Gastrocnemius medialis (tissue), 4 donors: ENCODE measurements around the gene TMEM185A. TPM values are rescaled to one million over a fixed set of nuclear protein-coding genes. Genes with fewer than 3 reads are reported as not detected.

ENCODE experiments used
- ATAC-seq, 2 donors: fragments of 150-250 bp; one replicate each; pipeline ENCODE4 v1.9.1; 2016
- DNase-seq, 2 donors: peaks; one replicate each; pipeline ENCODE4 v3.0.0-alpha.2; 2019
- H3K27ac ChIP-seq, 4 donors: fragments of 200-600 bp; sonication (generic); 1 replicate in 1 of 4; 2 replicates in 3 of 4; pipeline ENCODE4 v1.5.1; 2016 to 2018; ENCODE audit warnings: mild to moderate bottlenecking in 2 of 4, moderate library complexity in 1 of 4
- H3K27me3 ChIP-seq, 3 donors: fragments of 200-600 bp; sonication (generic) in 2 of 3; 1 replicate in 1 of 3; 2 replicates in 2 of 3; pipeline versions ENCODE4 v1.5.1 to v1.6.0; 2016 to 2019; ENCODE audit warnings: mild to moderate bottlenecking in 1 of 3, moderate library complexity in 1 of 3
- H3K36me3 ChIP-seq, 2 donors: fragments of 200-600 bp; sonication (generic) in 1 of 2; one replicate each; pipeline ENCODE4 v1.5.1; 2017 to 2018
- H3K4me1 ChIP-seq, 2 donors: fragments of 200-600 bp; sonication (generic) in 1 of 2; one replicate each; pipeline ENCODE4 v1.5.1; 2016 to 2017; ENCODE audit warnings: mild to moderate bottlenecking in 2 of 2
- H3K4me3 ChIP-seq, 4 donors: fragments of 200-600 bp; sonication (generic) in 3 of 4; 1 replicate in 1 of 4; 2 replicates in 3 of 4; pipeline ENCODE4 v1.5.1; 2016 to 2019; ENCODE audit warnings: mild to moderate bottlenecking in 2 of 4
- H3K9me3 ChIP-seq, 3 donors: fragments of 200-600 bp; sonication (generic) in 2 of 3; 1 replicate in 1 of 3; 2 replicates in 2 of 3; pipeline ENCODE4 v1.5.1; 2016 to 2019
- CTCF ChIP-seq, 5 experiments: fragments of 450-650 bp in 3 of 5; fragments of 200-600 bp in 2 of 5; sonication (generic) in 2 of 5; IDR thresholded peaks in 4 of 5; conservative IDR thresholded peaks in 1 of 5; 1 replicate in 4 of 5; 2 replicates in 1 of 5; pipeline ENCODE4 v1.5.1; 2016 to 2019; ENCODE audit warnings: antibody characterized with exemption in 5 of 5, mild to moderate bottlenecking in 3 of 5, moderate library complexity in 3 of 5
- POLR2A ChIP-seq, 2 donors: fragments of 450-650 bp; IDR thresholded peaks; one replicate each; pipeline ENCODE4 v1.6.1; 2017; ENCODE audit warnings: antibody characterized with exemption in 2 of 2, mild to moderate bottlenecking in 2 of 2, moderate library complexity in 2 of 2
- in situ Hi-C, 4 donors: fragments of 200-750 bp; cut with MboI; loops; one replicate each; pipeline versions ENCODE4 v1.15.0 to v1.8.0; 2017; ENCODE audit warnings: low sequenced_read_pairs in 4 of 4
- intact Hi-C: fragments of 100-400 bp; cut with DNase I; formaldehyde crosslinking; loops from one replicate; pipeline ENCODE4 v1.15.1; 2023; ENCODE audit warnings: low total_unique reads
- total RNA-seq, 4 donors: library from RNA; depleted of rRNA; stranded (reverse); fragments of >200 nt; gene quantifications; one replicate each; pipeline versions ENCODE4 v1.1.0 to v1.2.3, GENCODE V29; 2016

The TMEM185A gene
- total RNA-seq, 4 donors from 2014 or later = 4.4 to 8.5 (median 7.7) TPM

DNA sequence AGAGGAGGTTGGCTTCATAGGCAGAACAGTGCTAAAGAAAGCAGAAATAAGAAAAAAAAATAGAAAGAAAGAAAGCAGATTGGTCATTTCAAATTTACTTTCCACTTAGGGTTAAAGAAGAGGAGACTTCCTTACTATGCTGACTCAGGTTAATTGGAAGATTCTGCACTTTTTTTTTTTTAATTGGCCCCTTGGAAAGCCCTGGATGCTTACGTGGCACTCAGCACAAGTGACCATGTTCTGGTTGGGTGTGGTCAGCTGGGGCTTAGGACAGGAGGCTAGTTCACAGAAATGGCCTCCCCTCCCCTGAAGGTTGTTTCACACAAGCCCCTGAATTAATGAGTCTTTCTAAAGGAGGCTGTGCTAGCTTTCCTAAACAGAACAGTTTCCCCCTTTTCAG, 58.8 kb downstream of the TMEM185A start:
- DNase-seq = no peak
- H3K4me1 ChIP-seq = no peaks in the 10 kb centered on the region
- H3K4me3 ChIP-seq = no peak overlapping the region
- intact Hi-C loops (no loop called here), in situ Hi-C loops (no loop called here)
- no peaks in the 10 kb centered on the region for H3K27me3 ChIP-seq
- H3K9me3 ChIP-seq = no peaks in the 10 kb centered on the region
- no peaks in the 10 kb centered on the region for H3K36me3 ChIP-seq
- H3K27ac ChIP-seq = no peak overlapping the region
- ATAC-seq = no peak
- no peak for TF ChIP-seq CTCF (IDR thresholded peaks at IDR 0.05 in 4 of 5, conservative IDR thresholded peaks at IDR 0.05 in 1 of 5)
- TF ChIP-seq POLR2A (IDR thresholded peaks at IDR 0.05) = no peak

GRCh38 chrX:149571770-149572169, 59.8 kb downstream of the TMEM185A start:
- Histone ChIP-seq H3K27ac (no peak overlapping the region), H3K4me1 (no peaks in the 10 kb centered on the region), H3K27me3 (no peaks in the 10 kb centered on the region), H3K4me3 (no peak overlapping the region), H3K9me3 (no peaks in the 10 kb centered on the region), H3K36me3 (no peaks in the 10 kb centered on the region)
- DNase-seq (no peak), ATAC-seq (no peak)
- TF ChIP-seq POLR2A (IDR thresholded peaks at IDR 0.05) (no peak), CTCF (IDR thresholded peaks at IDR 0.05 in 4 of 5, conservative IDR thresholded peaks at IDR 0.05 in 1 of 5) (no peak)
- intact Hi-C loops (no loop called here), in situ Hi-C loops (no loop called here)

DNA sequence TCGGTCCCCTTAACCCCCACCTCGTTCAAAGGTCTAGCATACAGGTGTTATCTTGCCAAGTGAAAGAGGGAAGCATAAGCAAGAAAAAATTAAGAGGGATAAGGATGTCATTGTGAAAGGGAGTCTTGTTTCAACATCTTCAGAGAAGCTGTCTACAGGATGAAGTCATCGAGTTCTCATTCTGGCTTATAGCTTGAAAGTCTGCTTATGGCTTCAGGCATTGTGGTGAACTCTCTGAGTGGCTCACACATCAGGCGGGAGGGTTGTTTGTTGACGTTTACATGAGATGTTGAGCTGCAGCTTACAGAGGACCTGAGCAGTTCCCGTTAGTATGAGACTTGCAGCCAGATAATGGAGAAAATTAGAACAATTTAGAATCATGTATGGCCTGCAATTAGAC, 60.9 kb downstream of the TMEM185A start:
- Histone ChIP-seq H3K9me3 (no peaks in the 10 kb centered on the region), H3K27me3 (no peaks in the 10 kb centered on the region), H3K4me1 (no peaks in the 10 kb centered on the region), H3K36me3 (no peaks in the 10 kb centered on the region), H3K4me3 (no peak overlapping the region), H3K27ac (no peak overlapping the region)
- in situ Hi-C loops = no loop called here
- TF ChIP-seq POLR2A (IDR thresholded peaks at IDR 0.05) (no peak), CTCF (IDR thresholded peaks at IDR 0.05 in 4 of 5, conservative IDR thresholded peaks at IDR 0.05 in 1 of 5) (no peak)
- ATAC-seq (no peak), DNase-seq (no peak)
- intact Hi-C loops = no loop called here

GRCh38 chrX:149569770-149570169, 61.8 kb downstream of the TMEM185A start:
- intact Hi-C loops (no loop called here), in situ Hi-C loops (no loop called here)
- no peak overlapping the region for H3K4me3 ChIP-seq
- H3K27ac ChIP-seq = no peak overlapping the region
- no peaks in the 10 kb centered on the region for H3K27me3 ChIP-seq
- no peak for DNase-seq
- no peak for TF ChIP-seq CTCF (IDR thresholded peaks at IDR 0.05 in 4 of 5, conservative IDR thresholded peaks at IDR 0.05 in 1 of 5)
- no peak for TF ChIP-seq POLR2A (IDR thresholded peaks at IDR 0.05)
- no peak for ATAC-seq
- H3K9me3 ChIP-seq = no peaks in the 10 kb centered on the region
- H3K36me3 ChIP-seq = no peaks in the 10 kb centered on the region
- no peaks in the 10 kb centered on the region for H3K4me1 ChIP-seq

- no peak for DNase-seq
- H3K27ac ChIP-seq = no peak overlapping the region
- H3K4me1 ChIP-seq = no peaks in the 10 kb centered on the region
- H3K9me3 ChIP-seq = no peaks in the 10 kb centered on the region
- intact Hi-C loops (no loop called here), in situ Hi-C loops (no loop called here)
- no peak overlapping the region for H3K4me3 ChIP-seq
- no peaks in the 10 kb centered on the region for H3K36me3 ChIP-seq
- no peaks in the 10 kb centered on the region for H3K27me3 ChIP-seq
- TF ChIP-seq CTCF (IDR thresholded peaks at IDR 0.05 in 4 of 5, conservative IDR thresholded peaks at IDR 0.05 in 1 of 5) (no peak), POLR2A (IDR thresholded peaks at IDR 0.05) (no peak)
- ATAC-seq = no peak
Measured at GRCh38 chrX:149568701-149569296, 62.8 kb downstream of the TMEM185A start.
